Ovary (tissue), 9 donors: ENCODE data around the gene PODXL. TPM values are rescaled to one million over a fixed set of nuclear protein-coding genes. Genes with fewer than 3 reads are reported as not detected.

Experiments used
- DNase-seq, 5 donors: peaks; one replicate each; pipeline ENCODE4 v3.0.0-alpha.2; 2019 to 2020
- H3K27ac ChIP-seq, 2 donors: fragments of 200-600 bp; one replicate each; pipeline versions ENCODE4 v1.5.1 to v1.8.0; 2019 to 2022
- H3K27me3 ChIP-seq: fragments of 200-600 bp; one replicate; pipeline ENCODE4 v1.8.0; 2022
- H3K36me3 ChIP-seq: fragments of 200-600 bp; sonication (generic); one replicate; pipeline ENCODE4 v1.5.1; 2019
- H3K4me1 ChIP-seq: one replicate; pipeline ENCODE4 v1.8.1; 2013; ENCODE audit warnings: mild to moderate bottlenecking, moderate library complexity; ENCODE audit not compliant: insufficient read depth
- H3K4me3 ChIP-seq: fragments of 200-600 bp; sonication (generic); one replicate; pipeline ENCODE4 v1.5.1; 2017
- H3K9me3 ChIP-seq, 2 donors: fragments of 200-600 bp in 1 of 2; sonication (generic) in 1 of 2; one replicate each; pipeline versions ENCODE4 v1.5.1 to v1.8.1; 2013 to 2019; ENCODE audit warnings: mild to moderate bottlenecking in 1 of 2, moderate library complexity in 1 of 2
- CTCF ChIP-seq, 3 donors: fragments of 450-650 bp in 2 of 3; fragments of 200-600 bp in 1 of 3; IDR thresholded peaks; one replicate each; pipeline versions ENCODE4 v1.5.1 to v1.8.0; 2016 to 2022; ENCODE audit warnings: antibody characterized with exemption in 3 of 3, mild to moderate bottlenecking in 1 of 3
- EP300 ChIP-seq: sonication (generic); formaldehyde crosslinking; IDR thresholded peaks from one replicate; pipeline ENCODE4 v1.6.1; 2017; ENCODE audit warnings: antibody characterized with exemption
- POLR2A ChIP-seq: fragments of 450-650 bp; IDR thresholded peaks from one replicate; pipeline ENCODE4 v1.6.1; 2017; ENCODE audit warnings: antibody characterized with exemption, mild to moderate bottlenecking, moderate library complexity
- WGBS, 3 donors: extraction: QIAGEN DNeasy Blood & Tissue Kit in 1 of 3; methylation state at CpG; one replicate each; pipeline versions ENCODE4 v1.1.5 to v1.1.7; 2013 to 2017; 5-methylcytosine and 5-hydroxymethylcytosine counted together
- intact Hi-C, 4 donors: fragments of 100-400 bp; cut with DNase I; formaldehyde crosslinking; loops; one replicate each; pipeline versions ENCODE4 v1.11.0 to v1.15.1; 2022 to 2023
- polyA plus RNA-seq, 2 donors: library from polyadenylated mRNA; stranded (reverse); fragments of 200-250 nt in 1 of 2; fragments of 350-450 nt in 1 of 2; fragmentation: Illumina TruSeq in 1 of 2; extraction: RNeasy Lipid Tissue Mini Kit (QIAGEN cat#74804) in 1 of 2; gene quantifications; one replicate each; pipeline ENCODE4 v1.2.3, GENCODE V29; 2013 to 2014
- total RNA-seq, 7 donors: library from RNA; depleted of rRNA in 2 of 7; stranded (reverse); fragments of >200 nt in 2 of 7; fragmentation: NEBNext Ultra II Directional in 3 of 7; extraction: Animal tissue kit (Norgen Biotek cat#: 25700) in 3 of 7; gene quantifications; one replicate each; pipeline versions ENCODE4 v1.1.0 to v1.2.4, GENCODE V29; 2016 to 2023
- donor health status: DM: no; HTN: no; CAD: no; lungs with moderate emphysema.
- donor health status: DM: no; HTN: no; CAD: no.
- donor health status: Bipolar disorder and iron deficiency.
- donor health status: DM: yes; HTN: yes; CAD: no.
- donor health status: DM: no; HTN: no; CAD: no.
- donor health status: DM: yes; HTN: yes; CAD: no.

PODXL gene
- total and polyA plus RNA-seq, 9 donors, result 13.2 to 85.1 (median 34.8) TPM

- no peaks in the 10 kb centered on the region for H3K27me3 ChIP-seq
Measured at GRCh38 chr7:131556909-131557651, 652 bp upstream of the PODXL start.

GRCh38 chr7:131555552-131556052 lies 826 bp downstream of the PODXL start:
- peaks cover 8% of the 10 kb centered on the region for H3K4me1 ChIP-seq
- 5 to 10% (median 10%) methylated on average over 30 of the region's 30 CpGs for WGBS, 3 donors
- peak overlapping the region; percentile 65 for H3K4me3 ChIP-seq
- no peaks in the 10 kb centered on the region for H3K27me3 ChIP-seq
- H3K27ac ChIP-seq, result no peak overlapping the region
- no peaks in the 10 kb centered on the region for H3K36me3 ChIP-seq
- TF ChIP-seq CTCF (IDR thresholded peaks at IDR 0.05), result no peak
- H3K9me3 ChIP-seq, result no peaks in the 10 kb centered on the region
- intact Hi-C loops, result loop anchor here in 1 of 4 donors (5.0 kb wide), 1 partner anchor 87 kb away; no protein-coding TSS in a partner anchor
- no peak for DNase-seq

More at GRCh38 chr7:131556909-131557651, 652 bp upstream of the PODXL start:
- H3K4me1 ChIP-seq, result peaks cover 8% of the 10 kb centered on the region
- whole genome bisulfite sequencing, 3 donors, result 3% methylated on average over 19 to 25 of the region's 25 CpGs
- no peak for TF ChIP-seq POLR2A
- no peak for TF ChIP-seq EP300
- TF ChIP-seq CTCF (IDR thresholded peaks at IDR 0.05), result no peak
- no peak for DNase-seq
- no peaks in the 10 kb centered on the region for H3K36me3 ChIP-seq
- peak overlapping the region in 1 of 2 donors; percentile 30 for H3K27ac ChIP-seq
- peak overlapping the region; percentile 43 for H3K4me3 ChIP-seq
- intact Hi-C loops, result loop anchor here in 1 of 4 donors (5.0 kb wide), 1 partner anchor 85 kb away; no protein-coding TSS in a partner anchor
- H3K9me3 ChIP-seq, result no peaks in the 10 kb centered on the region

GRCh38 chr7:131554880-131555516 lies 1.4 kb downstream of the PODXL start:
- TF ChIP-seq CTCF (IDR thresholded peaks at IDR 0.05), result no peak
- TF ChIP-seq EP300, result no peak
- no peak for TF ChIP-seq POLR2A
- H3K27me3 ChIP-seq, result no peaks in the 10 kb centered on the region
- H3K36me3 ChIP-seq, result no peaks in the 10 kb centered on the region
- WGBS, 3 donors, result 61 to 69% (median 64%) methylated on average over 12 of the region's 12 CpGs
- no peak for DNase-seq
- H3K27ac ChIP-seq, result no peak overlapping the region
- H3K4me1 ChIP-seq, result peaks cover 8% of the 10 kb centered on the region
- no peaks in the 10 kb centered on the region for H3K9me3 ChIP-seq
- H3K4me3 ChIP-seq, result peak overlapping the region; percentile 65
- intact Hi-C loops, result loop anchor here in 1 of 4 donors (5.0 kb wide), 1 partner anchor 87 kb away; no protein-coding TSS in a partner anchor

- no peaks in the 10 kb centered on the region for H3K36me3 ChIP-seq
- intact Hi-C loops, result no loop called here
- no peak overlapping the region for H3K4me3 ChIP-seq
- DNase-seq, result no peak
- H3K27me3 ChIP-seq, result no peaks in the 10 kb centered on the region
- H3K27ac ChIP-seq, result no peak overlapping the region
- H3K9me3 ChIP-seq, result no peaks in the 10 kb centered on the region
- peaks cover 8% of the 10 kb centered on the region for H3K4me1 ChIP-seq
- no peak for TF ChIP-seq EP300
- no peak for TF ChIP-seq POLR2A
- TF ChIP-seq CTCF (IDR thresholded peaks at IDR 0.05), result no peak
- 68 to 82% (median 69%) methylated on average over 4 of the region's 4 CpGs for WGBS, 3 donors
Measured at GRCh38 chr7:131553931-131554330, 2.5 kb downstream of the PODXL start.
